NOMO-1 treated with DMSO at 0.1 percent for 48 hours (cell line): Measurements from ENCODE around the gene LCN2.
A peak's percentile ranks its signal among the peaks of the same experiment; 100 is the strongest.
"Not testable (repeated sequence)": the region's sequence is repeated elsewhere in the genome, so short reads cannot be mapped to it uniquely, and the experiment has no call there.

Source experiments
- DNase-seq: peaks from one replicate; lab custom pipeline; 2025; ENCODE audit not compliant: unreplicated experiment; lab: John Stamatoyannopoulos, UW

The LCN2 gene

DNA sequence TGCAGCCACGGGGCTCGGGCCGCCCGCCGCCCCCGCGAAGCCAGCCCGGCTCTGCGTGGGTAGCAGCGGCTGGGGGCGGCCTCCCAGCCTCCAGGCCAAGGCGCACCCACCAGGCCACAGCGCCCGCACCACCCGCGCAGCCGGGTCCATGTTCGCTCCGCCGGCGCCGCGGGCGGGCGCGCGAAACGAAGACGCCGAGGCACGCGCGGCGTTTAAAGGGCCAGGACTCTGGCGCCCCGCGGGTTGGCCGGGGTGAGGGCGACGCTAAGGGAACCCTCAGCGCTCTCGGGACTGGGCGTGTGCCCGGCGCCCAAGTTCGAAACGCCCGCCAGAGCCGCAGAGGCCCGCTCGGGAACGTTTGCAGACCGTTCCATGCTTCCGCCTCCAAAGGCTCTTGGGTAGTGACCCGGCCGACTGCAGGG lies 21.7 kb upstream of the LCN2 start, which contains the start of gene PTGES2:
PTGES2 (minus strand) TSS at position 162 of the 422 bp plus-strand sequence; CDS start at position 150, 12 bp downstream.
- DNase-seq, result peak; percentile 73

DNA sequence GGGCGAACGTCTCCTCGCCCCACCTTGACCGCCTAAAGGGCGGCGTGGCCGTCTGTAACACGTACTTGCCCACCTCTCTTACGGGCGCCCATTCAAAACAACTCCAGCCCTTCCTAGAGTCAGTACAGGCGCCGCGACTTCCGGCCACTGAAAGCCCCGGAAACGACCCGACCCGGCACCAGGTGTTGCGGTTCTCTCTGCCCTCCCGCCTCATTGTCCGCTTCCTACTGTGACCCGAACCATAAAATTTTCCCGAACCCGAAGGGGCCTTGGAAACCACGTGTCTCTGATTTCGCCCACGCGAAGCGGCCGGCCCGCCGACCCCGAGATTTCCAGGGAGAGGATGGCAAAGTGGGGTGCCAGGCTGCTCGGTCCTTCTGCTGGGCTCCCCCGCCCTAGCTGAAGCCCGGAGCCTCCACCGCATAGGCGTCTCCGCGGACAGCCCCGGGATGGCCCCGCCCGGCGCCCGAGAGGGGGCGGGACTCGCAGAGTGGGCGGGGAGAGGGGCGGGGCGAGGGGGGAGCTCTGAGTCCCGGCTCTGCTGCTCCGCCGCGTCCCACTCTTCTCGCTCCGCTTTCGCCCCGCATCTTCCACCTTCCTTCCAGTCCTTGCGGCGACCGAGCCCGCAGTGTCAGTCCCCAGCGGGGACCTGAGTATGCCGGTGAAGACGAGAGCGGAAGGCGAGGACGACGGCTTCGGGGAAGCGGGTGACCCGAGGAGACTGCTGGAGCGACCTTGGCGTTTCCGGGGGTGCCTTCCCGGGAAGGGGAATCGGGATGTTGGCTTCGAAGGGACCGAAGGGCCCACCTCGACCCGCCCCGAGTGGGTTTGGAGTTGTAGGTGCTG lies 21.0 kb upstream of the LCN2 start:
- peak; percentile 85 for DNase-seq

DNA sequence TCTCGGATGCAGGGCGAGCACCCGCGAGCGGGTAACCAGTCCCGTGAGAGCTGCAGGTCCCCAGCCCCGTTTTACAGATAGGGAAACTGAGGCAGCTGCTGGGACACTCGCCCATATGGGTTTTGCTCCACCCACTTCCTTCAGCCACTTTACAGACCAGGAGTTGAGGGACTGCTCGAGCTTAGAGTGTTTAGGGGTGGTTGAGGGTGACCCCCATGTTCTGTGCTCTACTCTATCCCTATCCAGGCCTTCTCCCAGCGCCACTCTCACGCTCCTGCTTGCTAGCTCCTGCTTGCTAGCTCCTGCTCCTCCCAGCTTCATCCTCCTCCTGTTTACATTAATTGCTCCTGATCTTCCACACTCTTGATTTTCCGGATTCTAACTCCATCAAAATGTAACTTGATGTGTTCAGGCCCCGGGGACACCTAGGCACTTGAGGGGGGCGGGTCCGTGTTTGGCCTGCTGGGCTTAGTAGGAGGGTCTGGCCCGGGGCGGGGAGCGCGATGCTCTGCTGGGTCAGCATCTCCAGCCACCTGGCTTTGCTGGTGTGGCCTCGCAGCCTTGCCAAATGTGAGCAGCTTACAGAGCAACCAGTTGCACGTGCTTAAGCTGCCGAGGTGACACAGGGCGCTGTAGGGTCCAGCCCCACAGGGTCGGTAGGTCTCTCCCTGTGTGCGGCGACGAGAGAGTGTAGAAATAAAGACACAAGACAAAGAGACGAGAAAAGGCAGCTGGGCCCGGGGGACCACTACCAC lies 20.2 kb upstream of the LCN2 start:
- DNase-seq, result no peak

DNA sequence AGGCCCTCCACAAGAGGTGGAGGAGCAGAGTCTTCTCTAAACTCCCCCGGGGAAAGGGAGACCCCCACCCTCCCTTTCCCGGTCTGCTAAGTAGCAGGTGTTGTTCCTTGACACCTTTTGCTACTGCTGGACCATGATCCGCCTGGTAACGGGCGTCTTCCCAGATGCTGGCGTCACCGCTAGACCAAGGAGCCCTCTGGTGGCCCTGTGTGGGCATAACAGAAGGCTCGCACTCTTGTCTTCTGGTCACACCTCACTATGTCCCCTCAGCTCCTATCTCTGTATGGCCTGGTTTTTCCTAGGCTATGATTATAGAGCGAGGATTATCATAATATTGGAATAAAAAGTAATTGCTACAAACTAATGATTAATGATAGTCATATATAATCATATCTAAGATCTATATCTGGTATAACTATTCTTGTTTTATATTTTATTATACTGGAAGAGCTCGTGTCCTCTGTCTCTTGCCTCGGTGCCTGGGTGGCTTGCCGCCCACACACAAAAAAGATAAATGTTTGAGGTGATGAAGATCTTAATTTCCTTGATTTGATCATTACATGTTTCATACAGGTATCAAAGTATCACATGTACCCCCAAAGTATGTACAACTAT lies 19.2 kb upstream of the LCN2 start:
- DNase-seq, result not testable (repeated sequence)

DNA sequence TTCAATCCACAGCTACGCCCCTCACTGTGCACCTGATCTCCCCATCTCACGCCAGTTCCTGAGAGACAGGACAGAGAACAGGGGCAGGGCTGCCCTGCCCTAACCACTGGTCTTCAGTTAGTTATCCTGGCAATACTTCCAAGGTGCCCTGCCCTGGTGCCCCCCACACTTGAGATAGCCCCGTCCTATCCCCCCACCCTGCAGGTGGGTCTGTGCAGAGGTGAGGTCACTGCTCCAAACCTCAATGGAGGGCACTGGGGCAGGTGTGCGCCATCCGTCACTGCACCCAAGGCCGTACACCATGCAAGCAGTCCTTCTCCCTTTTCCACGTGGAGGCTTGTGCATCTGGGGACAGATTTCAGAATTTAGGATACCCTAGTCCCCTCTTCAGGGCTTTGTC lies 18.6 kb upstream of the LCN2 start:
- not testable (repeated sequence) for DNase-seq

DNA sequence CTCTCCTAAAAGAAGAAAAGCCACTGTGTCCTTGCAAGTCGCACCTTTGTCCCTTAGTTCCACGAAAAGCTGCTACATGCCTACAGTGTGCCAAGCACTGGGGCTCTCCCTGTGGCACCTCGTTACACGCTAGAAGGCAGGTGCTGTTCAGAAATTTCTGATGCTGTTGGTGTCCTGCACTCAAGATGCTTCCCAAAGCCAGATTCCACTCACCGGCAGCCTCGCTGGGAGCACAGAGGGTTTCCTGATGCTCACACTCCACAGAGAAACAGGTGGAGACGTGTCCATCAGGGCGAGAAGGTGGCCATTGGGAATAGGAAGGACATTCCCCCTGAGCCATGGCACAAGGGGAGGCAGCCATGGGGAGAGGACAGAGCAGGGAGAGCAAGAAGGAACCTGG lies 17.9 kb upstream of the LCN2 start:
- not testable (repeated sequence) for DNase-seq

DNA sequence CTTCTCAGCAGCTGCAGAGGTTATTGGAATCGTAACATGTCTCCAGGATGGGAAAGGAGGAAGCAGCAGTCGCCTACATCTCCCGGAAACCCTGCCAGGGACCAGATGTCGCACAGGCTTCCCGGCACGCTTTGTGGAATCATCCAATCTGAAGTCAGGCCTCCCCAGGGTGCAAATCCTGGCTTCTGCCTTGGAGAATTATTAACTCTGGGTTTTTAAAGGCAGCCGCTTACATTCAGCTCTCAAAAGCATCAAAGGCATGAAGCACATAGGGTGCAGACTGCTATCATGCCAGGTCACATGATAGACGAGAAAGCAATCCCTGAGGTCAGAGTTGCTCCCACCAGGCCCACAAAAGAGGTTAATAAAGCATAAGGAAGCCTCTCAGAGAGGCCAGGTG lies 17.1 kb upstream of the LCN2 start:
- not testable (repeated sequence) for DNase-seq

DNA sequence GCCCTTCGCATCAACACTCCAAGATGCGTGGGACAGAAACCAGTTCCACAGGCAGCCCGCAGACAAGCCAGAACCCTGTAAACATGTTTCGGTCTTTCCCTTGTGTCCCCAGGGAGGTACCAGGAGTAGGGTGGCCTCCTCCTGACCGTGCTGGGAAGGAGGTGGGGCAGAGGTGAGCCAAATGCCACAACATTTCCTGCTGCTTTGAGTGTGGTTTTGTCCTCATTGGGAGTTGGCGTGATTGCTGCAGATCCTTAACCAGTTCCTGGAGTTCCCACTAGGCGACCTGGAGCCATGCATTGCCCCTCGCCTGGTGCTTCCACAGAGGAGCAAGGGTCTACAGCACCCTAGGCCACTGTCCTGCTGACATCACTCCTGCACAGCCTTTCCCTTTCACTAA lies 13.7 kb upstream of the LCN2 start:
- DNase-seq, result not testable (repeated sequence)

DNA sequence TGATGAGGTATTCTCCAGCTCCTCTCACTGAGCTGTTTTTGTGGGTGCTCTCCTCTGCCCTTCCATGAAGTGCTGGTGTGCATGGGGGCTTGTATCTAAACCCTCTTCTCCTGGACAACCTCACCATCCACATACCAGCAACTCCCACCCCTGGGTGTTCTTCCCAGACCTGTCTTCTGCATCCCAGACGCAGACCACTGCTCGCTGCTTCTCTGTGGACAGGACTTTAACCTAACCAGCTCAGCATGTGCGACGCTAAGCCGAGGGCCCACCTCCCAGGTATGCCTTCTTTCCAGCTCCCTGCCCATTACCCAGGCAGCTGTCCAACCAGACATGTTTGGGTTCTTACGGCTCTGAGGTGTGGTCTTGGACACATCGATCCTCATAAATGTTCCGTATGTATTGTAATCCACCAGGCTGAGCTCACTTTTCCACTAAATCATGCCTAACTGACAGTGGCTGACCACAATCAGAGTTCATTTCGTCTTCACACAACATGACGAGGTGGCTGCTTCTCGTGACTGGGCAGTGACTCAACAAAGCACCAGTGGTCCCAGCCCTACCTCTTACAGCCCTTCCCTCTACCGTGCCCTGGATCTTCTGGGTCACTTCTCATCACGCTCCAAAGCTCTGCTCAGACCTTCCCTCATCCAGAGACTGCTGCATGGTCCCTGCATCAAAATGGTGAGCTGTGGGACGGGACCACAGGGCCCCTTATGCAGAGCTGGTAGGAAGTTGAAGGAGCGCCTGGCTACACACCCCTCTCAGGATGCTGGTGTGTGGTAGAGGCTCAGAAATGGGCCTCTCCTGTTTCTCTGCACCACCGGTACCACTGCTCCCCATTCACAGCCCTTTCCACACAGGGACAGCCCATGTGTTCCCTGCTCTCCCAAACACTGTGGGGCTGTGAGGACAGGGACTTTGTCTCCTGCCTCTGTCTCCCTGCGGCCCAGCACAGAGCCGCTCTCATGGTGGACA lies 12.1 kb upstream of the LCN2 start:
- DNase-seq, result peak; percentile 47

DNA sequence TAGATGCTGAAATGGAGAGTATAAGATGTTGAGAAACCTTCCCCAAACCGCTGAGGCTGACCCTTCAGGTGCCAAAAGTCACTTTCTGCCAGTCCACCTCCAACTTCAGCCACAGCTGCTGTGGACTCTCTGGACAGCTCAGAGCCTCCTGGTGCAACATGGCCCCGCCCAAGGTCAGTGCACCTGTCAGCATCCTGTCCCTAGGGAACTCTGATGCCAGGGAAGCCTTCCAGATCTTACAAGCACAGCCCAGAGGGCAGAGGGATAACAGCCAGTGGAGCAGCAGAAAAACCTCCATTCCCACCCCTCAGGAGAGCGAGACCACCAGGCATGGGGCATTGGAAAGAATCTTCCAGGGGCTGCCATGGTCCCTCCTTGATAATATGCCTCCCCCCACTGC lies 11.3 kb upstream of the LCN2 start:
- DNase-seq, result no peak

DNA sequence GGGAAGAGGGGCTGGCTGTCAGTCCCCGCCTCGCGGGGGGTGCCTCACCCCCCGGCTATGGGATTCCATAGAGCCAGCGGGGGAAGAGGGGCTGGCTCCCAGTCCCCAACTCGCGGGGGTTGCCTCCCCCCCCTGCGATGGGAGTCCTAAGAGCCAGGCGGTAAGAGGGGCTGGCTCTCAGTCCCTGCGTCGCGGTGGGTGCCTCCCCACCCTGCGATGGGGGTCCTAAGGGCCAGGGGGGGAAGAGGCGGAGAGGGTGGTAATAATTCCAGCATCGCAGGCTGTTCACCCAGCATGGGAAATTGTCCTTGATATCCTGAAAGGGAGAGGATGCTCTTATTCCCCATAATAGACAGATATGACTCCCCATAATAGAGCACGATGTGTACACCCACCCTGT lies 9.6 kb upstream of the LCN2 start:
- no peak for DNase-seq

DNA sequence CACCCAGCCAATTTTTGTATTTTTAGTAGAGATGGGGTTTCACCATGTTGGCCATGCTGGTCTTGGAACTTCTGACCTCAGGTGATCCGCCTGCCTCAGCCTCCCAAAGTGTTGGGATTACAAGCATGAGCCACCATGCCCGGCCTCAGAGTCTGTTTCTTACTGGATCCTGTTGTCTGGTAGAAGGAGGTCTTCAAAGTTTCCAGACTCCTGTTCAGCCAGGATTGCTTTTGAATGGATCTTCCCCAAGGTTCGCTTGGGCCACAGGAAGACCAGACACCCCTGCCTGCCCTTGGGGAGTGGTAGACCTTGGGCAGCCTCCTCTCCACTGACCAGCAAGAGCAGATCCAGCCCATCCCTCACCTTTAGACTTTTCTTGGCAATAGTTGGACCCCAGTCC lies 7.6 kb upstream of the LCN2 start:
- DNase-seq, result no peak

DNA sequence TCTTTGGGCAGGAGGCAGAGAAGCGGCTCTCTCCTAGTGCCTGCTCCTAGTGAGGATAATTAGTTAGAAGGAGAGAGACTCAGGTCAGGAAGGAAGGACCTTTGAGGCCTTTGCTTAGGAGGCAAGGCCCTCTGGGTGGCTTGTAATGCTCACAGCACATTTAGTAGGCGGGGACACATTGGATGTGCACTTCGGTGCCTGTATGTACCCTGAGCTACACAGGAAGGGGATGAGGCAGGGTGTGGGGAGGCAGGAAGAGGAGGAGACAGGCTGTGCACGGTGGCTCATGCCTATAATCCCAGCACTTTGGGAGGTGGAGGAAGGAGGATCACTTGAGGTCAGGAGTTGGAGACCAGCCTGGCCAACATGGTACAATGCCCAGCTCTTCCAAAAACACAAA lies 7.2 kb upstream of the LCN2 start:
- no peak for DNase-seq

DNA sequence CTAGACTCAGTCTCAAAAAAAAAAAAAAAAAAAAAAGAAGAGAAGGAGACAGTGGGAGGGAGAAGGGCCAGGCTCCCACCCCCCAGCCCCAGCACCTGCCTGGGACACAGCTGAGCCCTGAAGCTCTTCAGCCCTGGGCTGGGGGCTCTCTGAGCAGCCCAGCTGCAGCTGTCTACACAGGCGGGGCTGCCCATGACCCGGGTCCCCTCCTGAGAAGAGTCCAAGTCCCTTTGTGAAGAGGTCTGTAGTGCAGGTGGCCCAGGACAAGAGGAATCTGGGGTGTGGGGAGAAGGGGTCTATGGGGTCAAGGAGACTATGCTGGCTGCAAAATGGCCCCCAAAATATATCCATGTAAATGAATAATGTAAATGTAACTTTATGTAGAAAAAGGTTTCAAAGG lies 6.7 kb upstream of the LCN2 start:
- no peak for DNase-seq

DNA sequence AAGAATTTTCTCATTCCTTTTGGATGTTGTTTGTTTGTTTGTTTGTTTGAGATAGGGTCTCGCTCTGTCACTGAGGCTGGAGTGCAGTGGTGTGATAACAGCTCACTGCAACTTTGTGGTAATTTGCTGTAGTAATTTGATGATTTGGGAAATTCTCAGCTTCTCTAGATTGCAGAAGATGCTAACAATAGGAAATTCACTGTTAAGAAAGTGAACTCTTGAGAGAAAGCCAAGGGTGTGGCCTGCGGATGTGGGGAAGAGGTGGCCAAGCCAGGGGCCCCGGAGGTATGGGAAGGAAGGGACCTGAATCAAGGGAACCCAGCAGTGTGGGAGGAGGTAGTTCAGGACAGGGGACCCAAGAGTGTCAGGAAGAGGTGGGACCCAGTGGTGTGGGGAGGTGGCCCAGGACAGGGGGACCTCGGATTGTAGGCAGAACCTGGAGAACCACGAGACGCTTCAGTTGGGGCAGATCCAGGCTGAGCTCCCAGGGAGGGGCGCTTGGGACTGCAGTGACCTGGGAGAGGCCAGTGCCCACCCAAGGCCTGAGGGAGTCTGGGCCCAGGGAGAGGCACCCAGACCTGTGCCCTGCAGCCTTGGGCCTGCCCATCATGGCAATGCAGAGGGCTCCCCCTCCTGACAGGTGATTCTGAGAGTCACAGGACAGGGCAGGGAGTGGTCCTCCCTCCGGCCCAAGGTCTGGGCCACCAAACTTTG lies 5.6 kb upstream of the LCN2 start:
- no peak for DNase-seq

DNA sequence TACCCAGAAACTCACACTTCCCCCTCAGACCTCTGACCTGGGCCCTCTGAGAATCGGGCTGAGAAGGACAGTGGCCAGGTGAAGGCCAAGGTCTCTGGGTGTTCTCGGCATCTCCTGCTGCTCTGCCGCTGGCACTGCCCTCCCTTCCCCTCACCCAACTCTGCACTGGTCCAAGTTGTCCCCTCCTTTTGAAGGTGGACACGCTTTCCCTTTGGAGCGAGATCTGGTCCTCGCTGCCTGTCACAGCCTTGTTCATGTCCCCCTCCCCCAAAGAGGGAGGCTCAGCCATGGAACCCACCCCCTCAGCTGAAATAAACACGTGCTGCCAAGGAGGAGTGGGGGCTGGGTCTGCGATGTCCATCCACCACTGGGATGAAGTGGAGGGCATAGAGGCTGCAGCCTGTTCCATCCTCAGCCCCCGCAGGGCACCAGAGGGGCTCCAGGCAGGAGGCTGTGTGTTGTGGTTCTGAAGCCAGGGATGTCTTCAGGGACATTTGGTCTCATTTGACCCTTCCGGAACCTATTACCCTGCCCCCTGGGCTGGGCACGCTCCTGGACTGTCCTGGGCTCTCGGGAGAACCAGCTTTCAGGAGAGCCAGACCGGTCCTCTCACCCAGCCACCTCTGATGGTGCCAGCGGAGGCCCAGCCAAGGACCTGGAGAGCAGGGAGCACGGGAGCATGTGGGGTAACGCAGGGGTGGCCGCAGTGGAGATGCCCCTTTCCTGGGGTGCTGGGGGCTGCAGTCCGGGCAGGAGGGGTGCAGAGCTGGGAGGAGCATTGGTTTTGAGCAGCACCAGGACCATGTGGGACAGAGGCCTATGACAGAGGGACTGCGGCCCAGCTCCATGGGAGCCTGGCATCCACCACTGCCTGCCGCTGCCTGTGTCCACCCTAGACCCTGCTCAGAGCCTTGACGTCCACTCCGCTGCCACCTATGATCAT lies 4.7 kb upstream of the LCN2 start:
- no peak for DNase-seq

DNA sequence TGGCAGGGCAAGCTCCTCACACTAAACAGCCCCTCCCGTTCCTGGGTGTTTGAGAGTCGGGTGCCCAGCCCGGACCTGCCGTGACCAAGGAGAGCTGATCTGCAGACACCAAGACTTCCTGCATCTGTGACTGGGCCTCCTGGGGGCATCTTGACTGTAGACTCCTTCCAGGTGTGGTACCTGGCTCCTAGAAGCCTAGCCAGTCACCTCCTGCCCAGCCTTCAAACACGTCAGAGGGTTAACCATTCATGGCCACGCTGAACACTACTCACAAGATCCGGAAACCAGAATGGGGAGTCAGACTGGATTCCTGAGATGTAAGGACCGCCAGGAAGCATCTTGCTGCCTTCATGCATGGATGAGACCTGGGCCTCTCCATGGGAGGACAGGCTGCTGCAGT lies 3.7 kb upstream of the LCN2 start:
- DNase-seq, result no peak

DNA sequence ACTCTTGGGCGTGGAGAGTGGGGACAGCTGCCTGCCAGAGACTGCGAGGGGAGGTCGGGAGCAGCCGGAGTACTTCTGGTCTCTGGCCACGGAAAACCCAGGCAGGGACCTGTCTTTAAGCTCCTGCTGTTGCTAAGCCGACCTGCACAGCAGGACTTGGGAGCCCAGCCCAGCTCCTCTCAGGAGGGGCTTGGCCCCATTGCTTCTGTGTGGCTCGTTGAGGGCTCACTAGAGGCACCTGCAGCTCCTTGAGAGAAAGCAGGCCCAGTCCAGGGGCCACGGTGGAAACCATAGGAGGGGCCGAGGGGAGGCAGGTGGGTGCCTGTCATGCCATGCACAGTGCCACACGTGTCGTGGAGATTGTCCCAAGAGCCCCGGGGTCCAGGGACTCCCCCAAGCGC lies 3.3 kb upstream of the LCN2 start:
- DNase-seq, result no peak

DNA sequence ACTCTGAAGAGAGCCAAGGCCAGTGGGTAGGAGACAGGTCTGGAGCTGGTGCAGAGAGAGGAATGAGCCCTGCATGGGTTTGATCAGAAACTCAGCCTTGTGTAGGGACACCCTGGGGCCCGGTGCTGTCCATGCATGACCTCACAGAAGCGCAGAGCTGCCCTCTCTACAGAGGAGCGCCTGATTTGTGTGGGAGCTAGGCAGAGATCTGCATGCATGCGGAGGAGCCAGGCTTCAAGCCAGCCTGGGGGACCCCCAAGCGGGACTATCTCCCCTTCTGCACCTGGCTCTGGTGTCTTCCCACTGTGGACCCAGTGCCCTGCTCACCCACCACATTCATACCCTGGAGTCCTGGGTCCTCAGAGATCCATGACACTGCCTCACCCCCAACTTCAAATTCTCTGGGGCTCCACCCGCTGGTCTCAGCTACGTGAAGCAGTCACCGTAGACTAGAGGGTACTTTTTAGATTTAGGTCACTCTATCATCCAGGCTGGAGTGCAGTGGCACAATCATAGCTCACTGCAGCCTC lies 2.6 kb upstream of the LCN2 start:
- no peak for DNase-seq
